GM20000 (cell line): ENCODE measurements around the gene KCNAB1.
"Not testable (repeated sequence)": the region's sequence is repeated elsewhere in the genome, so short reads cannot be mapped to it uniquely, and the experiment has no call there.

Source experiments
- DNase-seq: peaks from one replicate; pipeline ENCODE4 v3.0.0; 2012; ENCODE audit warnings: low spot score
- TF ChIP-seq, protein P1 (sequence below): IDR thresholded peaks from 2 replicates; pipeline ENCODE4 v1.5.1; 2012; ENCODE audit warnings: mild to moderate bottlenecking, control low read depth; ENCODE audit errors: extremely low read depth, missing control alignments

Gene KCNAB1

DNA sequence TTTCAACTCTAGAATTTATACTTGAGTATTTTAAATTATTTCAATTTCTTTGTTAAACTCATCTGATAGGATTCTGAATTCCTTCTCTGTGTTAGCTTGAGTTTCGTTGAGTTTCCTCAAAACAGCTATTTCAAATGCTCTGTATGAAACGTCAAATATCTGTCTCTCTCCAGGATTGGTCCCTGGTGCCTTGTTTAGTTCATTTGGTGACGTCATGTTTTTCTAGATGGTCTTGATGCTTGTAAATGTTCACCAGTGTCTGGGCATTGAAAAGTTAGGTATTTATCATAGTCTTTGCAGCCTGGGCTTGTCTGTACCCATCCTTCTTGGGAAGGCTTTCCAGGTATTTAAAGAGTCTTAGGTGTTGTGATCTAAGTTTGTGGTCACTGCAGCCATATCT is 151.1 kb downstream of the KCNAB1 start:
- DNase-seq: no peak
- TF ChIP-seq, protein P1, sequence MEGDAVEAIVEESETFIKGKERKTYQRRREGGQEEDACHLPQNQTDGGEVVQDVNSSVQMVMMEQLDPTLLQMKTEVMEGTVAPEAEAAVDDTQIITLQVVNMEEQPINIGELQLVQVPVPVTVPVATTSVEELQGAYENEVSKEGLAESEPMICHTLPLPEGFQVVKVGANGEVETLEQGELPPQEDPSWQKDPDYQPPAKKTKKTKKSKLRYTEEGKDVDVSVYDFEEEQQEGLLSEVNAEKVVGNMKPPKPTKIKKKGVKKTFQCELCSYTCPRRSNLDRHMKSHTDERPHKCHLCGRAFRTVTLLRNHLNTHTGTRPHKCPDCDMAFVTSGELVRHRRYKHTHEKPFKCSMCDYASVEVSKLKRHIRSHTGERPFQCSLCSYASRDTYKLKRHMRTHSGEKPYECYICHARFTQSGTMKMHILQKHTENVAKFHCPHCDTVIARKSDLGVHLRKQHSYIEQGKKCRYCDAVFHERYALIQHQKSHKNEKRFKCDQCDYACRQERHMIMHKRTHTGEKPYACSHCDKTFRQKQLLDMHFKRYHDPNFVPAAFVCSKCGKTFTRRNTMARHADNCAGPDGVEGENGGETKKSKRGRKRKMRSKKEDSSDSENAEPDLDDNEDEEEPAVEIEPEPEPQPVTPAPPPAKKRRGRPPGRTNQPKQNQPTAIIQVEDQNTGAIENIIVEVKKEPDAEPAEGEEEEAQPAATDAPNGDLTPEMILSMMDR: no peak

DNA sequence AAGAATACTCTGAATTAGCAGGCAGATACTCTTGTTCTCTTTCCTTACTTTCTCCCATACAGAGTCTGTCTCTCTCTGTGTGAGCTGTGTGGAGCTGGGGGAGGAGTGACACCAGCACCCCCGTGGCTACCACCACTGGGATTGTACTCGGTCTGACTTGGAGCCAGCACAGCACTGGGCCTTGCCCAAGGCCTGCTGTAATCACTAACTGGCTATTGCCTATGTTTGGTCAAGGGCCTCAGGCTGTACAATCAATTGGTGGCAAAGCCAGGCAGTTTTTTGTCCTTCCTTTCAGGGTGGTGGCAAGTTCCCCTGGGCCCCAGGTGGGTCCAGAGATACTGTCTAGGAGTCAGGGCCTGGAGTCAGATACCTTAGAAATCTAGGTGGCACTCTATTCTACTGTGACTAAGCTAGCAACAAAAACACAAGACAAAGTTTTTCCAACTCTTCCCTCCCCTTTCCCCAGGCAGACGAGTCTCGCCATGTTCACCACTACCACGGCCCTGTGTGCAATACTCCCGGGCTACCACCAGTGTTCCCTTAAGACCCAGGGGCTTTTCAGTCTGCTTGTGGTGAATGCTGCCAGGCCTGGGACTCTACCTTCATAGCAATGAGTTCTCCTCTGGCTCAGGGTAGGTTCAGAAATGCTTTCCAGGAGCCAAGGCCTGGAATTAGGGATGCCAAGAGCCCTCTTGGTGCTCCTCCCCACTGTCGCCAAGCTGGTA is 151.8 kb downstream of the KCNAB1 start:
- TF ChIP-seq, protein P1: no peak
- no peak for DNase-seq

DNA sequence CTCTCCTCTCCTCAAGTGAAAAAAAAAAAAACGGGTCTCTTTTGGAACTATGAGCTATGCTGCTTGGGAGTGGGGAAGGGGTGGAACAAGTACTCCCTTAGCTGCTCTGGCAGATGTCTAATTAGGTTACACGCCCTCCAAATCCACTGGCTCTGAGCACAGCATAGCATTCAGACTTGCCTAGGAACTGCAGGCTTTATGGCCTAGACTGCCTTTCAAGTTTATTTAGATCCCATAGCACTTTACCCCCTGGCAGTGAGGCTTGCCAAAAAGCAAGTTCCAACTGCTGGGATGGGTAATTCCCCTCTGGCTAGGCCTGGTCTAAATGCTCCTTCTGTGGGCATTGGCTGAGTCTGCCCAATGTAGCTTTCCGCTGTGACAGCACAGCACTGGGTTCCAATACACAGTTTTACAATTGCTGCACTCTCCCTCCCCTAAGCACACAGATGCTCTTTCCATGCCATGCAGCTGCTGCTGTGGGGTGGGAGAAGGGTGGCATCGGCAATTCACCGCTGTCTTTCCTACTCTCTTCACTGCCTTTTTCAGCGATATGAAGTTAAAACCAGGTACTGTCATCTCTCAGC is 152.8 kb downstream of the KCNAB1 start:
- TF ChIP-seq, protein P1: no peak
- no peak for DNase-seq

DNA sequence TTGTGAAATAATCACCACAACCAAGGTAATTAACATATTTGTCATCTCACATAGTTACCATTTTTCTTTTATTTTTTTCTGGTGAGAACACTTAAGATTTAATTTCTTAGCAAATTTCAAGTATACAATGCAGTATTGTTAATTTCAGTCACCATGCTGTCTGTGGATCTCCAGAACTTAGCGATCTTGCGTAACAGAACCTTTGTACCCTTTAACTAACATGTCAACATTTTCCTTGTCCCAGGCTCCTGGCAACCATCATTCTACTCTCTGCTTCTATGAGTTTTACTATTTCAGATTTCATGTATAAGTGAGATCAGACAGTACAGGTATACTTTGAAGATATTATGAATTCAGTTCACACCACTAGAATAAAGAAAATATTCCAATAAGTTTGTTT is 154.4 kb downstream of the KCNAB1 start:
- TF ChIP-seq, protein P1: no peak
- DNase-seq: no peak

DNA sequence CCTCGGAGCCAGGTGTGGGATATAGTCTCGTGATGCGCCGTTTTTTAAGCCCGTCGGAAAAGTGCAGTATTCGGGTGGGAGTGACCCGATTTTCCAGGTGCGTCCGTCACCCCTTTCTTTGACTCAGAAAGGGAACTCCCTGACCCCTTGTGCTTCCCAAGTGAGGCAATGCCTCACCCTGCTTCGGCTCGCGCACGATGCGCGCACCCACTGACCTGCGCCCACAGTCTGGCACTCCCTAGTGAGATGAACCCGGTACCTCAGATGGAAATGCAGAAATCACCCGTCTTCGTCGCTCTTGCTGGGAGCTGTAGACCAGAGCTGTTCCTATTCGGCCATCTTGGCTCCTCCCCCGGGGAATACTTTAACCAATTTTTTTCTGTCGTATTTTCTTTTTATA is 164.3 kb downstream of the KCNAB1 start:
- not testable (repeated sequence) for DNase-seq

DNA sequence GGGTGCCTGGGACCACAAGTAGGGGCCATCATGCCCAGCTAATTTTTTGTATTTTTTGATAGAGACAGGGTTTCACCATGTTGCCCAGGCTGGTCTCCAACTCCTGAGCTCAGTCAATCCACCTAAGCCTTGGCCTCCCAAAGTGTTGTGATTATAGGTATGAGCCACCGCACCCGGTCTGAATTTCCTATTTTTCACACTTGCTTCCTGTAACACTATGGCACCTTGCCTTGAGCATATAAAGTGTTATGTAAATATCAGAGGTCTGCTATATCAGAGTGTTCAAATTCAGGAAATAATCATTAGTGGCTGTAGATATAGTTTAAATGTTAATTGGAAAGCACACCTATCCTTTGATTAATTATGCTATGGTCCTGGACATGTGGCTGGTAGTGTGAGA is 165.2 kb downstream of the KCNAB1 start:
- no peak for DNase-seq
- TF ChIP-seq, protein P1: no peak

DNA sequence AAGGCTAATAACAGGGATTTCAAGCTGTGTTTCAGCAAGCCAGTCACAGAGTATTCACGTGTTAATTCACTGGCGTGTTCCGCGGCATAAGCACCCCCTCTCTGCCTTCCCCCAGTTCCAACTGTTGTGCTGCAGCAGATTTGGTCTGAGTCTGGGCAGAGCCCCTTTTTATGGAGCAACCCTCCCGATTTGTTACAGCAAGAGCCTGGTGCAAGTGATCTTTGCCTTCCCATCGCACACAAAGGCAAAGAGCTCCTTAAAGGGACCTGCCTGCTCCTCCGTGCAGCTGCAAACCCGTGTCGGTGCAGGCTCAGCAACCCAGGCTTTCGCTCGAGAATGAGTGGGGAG is 170.5 kb downstream of the KCNAB1 start:
- TF ChIP-seq, protein P1: no peak
- no peak for DNase-seq
